ENCODE measurements around the gene RGS9BP. TPM values are rescaled to one million over a fixed set of nuclear protein-coding genes. Genes with fewer than 3 reads are reported as not detected.
A peak's percentile ranks its signal among the peaks of the same experiment; 100 is the strongest.

Gene RGS9BP
- total RNA-seq = 10 to 100 TPM in 1 of 4 donors, 1 to 10 TPM in 3; 3.9 to 10.6 (median 6.0) TPM

- Histone ChIP-seq H3K27me3 (peaks cover 0 to 2% (median 0%) of the 10 kb centered on the region in 3 donors), H3K4me1 (peaks cover 31 to 41% of the 10 kb centered on the region in 2 donors), H3K36me3 (no peaks in the 10 kb centered on the region), H3K27ac (peak within 1 kb of the TSS; percentile 88 to 97 (median 94)), H3K4me3 (peak within 1 kb of the TSS; percentile 69 to 95 (median 82)), H3K9me3 (no peaks in the 10 kb centered on the region)
- DNase-seq = peak; percentile 87 to 90
- ATAC-seq = peak; percentile 65 to 71
- intact Hi-C loops (cut with DNase I; ENCODE audit: low total_unique reads) (loop anchor here (1.0 to 5.0 kb wide), 3 partner anchors 16 to 627 kb away; partner anchors contain the start of genes CEBPA, NUDT19 and PDCD5), in situ Hi-C loops (cut with MboI; ENCODE audit: low sequenced_read_pairs in 4 of 4) (loop anchor here in 1 of 4 donors (25.0 kb wide), 1 partner anchor 313 kb away; no protein-coding TSS in a partner anchor)
- TF ChIP-seq POLR2A (IDR thresholded peaks at IDR 0.05) (no peak), CTCF (IDR thresholded peaks at IDR 0.05 in 4 of 5, conservative IDR thresholded peaks at IDR 0.05 in 1 of 5) (no peak)
Measured at GRCh38 chr19:32675720-32676185, at the start of gene RGS9BP. TSS of gene RGS9BP (plus strand) at chr19:32675848. CDS start at chr19:32676264, 416 bp downstream.

GRCh38 chr19:32626969-32627368 is 48.7 kb upstream of the RGS9BP start:
- no peak for DNase-seq
- TF ChIP-seq POLR2A (IDR thresholded peaks at IDR 0.05) = no peak
- TF ChIP-seq CTCF (IDR thresholded peaks at IDR 0.05 in 4 of 5, conservative IDR thresholded peaks at IDR 0.05 in 1 of 5) = no peak
- ATAC-seq = no peak
- Histone ChIP-seq H3K27ac (no peak overlapping the region), H3K27me3 (no peaks in the 10 kb centered on the region), H3K4me3 (no peak overlapping the region), H3K4me1 (no peaks in the 10 kb centered on the region), H3K9me3 (no peaks in the 10 kb centered on the region), H3K36me3 (peaks cover 0 to 94% of the 10 kb centered on the region in 2 donors)
- in situ Hi-C loops (cut with MboI; ENCODE audit: low sequenced_read_pairs in 4 of 4) (no loop called here), intact Hi-C loops (cut with DNase I; ENCODE audit: low total_unique reads) (no loop called here)

GRCh38 chr19:32627714-32628270 is 47.9 kb upstream of the RGS9BP start:
- in situ Hi-C loops (cut with MboI; ENCODE audit: low sequenced_read_pairs in 4 of 4) (no loop called here), intact Hi-C loops (cut with DNase I; ENCODE audit: low total_unique reads) (no loop called here)
- Histone ChIP-seq H3K4me1 (no peaks in the 10 kb centered on the region), H3K27ac (no peak overlapping the region), H3K36me3 (peaks cover 0 to 85% of the 10 kb centered on the region in 2 donors), H3K27me3 (no peaks in the 10 kb centered on the region), H3K4me3 (no peak overlapping the region), H3K9me3 (no peaks in the 10 kb centered on the region)
- DNase-seq = no peak
- no peak for ATAC-seq
- no peak for TF ChIP-seq CTCF (IDR thresholded peaks at IDR 0.05 in 4 of 5, conservative IDR thresholded peaks at IDR 0.05 in 1 of 5)
- TF ChIP-seq POLR2A (IDR thresholded peaks at IDR 0.05) = no peak

- no peaks in the 10 kb centered on the region for H3K9me3 ChIP-seq
- H3K27me3 ChIP-seq = no peaks in the 10 kb centered on the region
- no peak overlapping the region for H3K4me3 ChIP-seq
- ATAC-seq = no peak
- H3K27ac ChIP-seq = no peak overlapping the region
- in situ Hi-C loops (cut with MboI; ENCODE audit: low sequenced_read_pairs in 4 of 4) = no loop called here
- no peak for DNase-seq
- TF ChIP-seq CTCF (IDR thresholded peaks at IDR 0.05 in 4 of 5, conservative IDR thresholded peaks at IDR 0.05 in 1 of 5) (no peak), POLR2A (IDR thresholded peaks at IDR 0.05) (no peak)
- intact Hi-C loops (cut with DNase I; ENCODE audit: low total_unique reads) = no loop called here
- H3K36me3 ChIP-seq = peaks cover 0 to 77% of the 10 kb centered on the region in 2 donors
- no peaks in the 10 kb centered on the region for H3K4me1 ChIP-seq
Measured at GRCh38 chr19:32630338-32630737, 45.3 kb upstream of the RGS9BP start.

All from gastrocnemius medialis (tissue), 4 donors.